Measurements from ENCODE around the gene SNAPC4. TPM values are rescaled to one million over a fixed set of nuclear protein-coding genes. Genes with fewer than 3 reads are reported as not detected.

The SNAPC4 gene
- total RNA-seq, 1 donor from 2014 or later: 13.5 TPM

GRCh38 chr9:136422876-136423275, 22.9 kb upstream of the SNAPC4 start:
- Mint-ChIP-seq H3K4me1 (ENCODE audit: unreplicated experiment) (no peaks in the 10 kb centered on the region), H3K27ac (ENCODE audit: unreplicated experiment) (no peak overlapping the region), H3K4me3 (ENCODE audit: unreplicated experiment) (peak overlapping the region; percentile 83), H3K36me3 (ENCODE audit: low read depth, unreplicated experiment) (peaks cover 19% of the 10 kb centered on the region), H3K27me3 (ENCODE audit: unreplicated experiment) (peaks cover 2% of the 10 kb centered on the region), H3K9me3 (ENCODE audit: unreplicated experiment) (no peaks in the 10 kb centered on the region)
- no peak for DNase-seq (ENCODE audit: low spot score)
- TF ChIP-seq, protein P1, sequence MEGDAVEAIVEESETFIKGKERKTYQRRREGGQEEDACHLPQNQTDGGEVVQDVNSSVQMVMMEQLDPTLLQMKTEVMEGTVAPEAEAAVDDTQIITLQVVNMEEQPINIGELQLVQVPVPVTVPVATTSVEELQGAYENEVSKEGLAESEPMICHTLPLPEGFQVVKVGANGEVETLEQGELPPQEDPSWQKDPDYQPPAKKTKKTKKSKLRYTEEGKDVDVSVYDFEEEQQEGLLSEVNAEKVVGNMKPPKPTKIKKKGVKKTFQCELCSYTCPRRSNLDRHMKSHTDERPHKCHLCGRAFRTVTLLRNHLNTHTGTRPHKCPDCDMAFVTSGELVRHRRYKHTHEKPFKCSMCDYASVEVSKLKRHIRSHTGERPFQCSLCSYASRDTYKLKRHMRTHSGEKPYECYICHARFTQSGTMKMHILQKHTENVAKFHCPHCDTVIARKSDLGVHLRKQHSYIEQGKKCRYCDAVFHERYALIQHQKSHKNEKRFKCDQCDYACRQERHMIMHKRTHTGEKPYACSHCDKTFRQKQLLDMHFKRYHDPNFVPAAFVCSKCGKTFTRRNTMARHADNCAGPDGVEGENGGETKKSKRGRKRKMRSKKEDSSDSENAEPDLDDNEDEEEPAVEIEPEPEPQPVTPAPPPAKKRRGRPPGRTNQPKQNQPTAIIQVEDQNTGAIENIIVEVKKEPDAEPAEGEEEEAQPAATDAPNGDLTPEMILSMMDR (IDR thresholded peaks at IDR 0.05; ENCODE audit: unreplicated experiment): no peak

DNA sequence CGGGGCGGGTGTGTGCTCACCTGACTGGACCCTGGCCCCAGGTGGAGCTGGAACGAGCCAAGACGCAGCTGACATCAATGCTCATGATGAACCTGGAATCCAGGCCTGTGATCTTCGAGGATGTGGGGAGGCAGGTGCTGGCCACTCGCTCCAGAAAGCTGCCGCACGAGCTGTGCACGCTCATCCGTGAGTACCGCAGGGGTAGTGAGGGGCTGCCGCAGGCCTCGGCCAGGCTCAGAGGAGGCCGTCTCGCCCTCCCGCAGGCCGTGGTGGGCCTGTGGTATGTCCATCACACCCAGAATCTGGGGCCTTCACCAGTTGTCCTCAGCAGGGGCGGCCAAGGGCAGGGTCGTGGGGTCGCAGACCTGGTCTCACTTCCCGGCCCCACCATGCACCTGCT, 21.8 kb upstream of the SNAPC4 start:
- no peak overlapping the region for H3K4me3 Mint-ChIP-seq (ENCODE audit: unreplicated experiment)
- no peak overlapping the region for H3K27ac Mint-ChIP-seq (ENCODE audit: unreplicated experiment)
- no peaks in the 10 kb centered on the region for H3K9me3 Mint-ChIP-seq (ENCODE audit: unreplicated experiment)
- TF ChIP-seq, protein P1 (IDR thresholded peaks at IDR 0.05; ENCODE audit: unreplicated experiment): no peak
- DNase-seq (ENCODE audit: low spot score): no peak
- peaks cover under 1% of the 10 kb centered on the region for H3K27me3 Mint-ChIP-seq (ENCODE audit: unreplicated experiment)
- no peaks in the 10 kb centered on the region for H3K4me1 Mint-ChIP-seq (ENCODE audit: unreplicated experiment)
- H3K36me3 Mint-ChIP-seq (ENCODE audit: low read depth, unreplicated experiment): peaks cover 22% of the 10 kb centered on the region

DNA sequence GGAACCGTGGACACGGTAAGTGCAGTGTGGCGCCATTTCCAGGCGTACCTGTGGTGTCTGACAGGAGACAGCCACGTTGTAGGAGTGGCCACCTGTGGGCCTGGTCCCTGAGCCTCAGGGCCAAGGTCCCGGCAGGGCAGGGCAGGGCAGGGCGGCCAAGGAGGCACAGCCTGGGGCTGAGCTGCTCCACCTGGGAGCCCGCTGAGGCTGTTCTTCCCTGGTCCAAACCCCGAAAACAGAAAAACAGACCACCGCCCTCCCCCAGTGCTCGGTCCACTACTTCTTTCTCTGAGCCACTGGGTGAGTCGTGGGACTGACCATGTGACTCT, 19.1 kb upstream of the SNAPC4 start:
- peaks cover 2% of the 10 kb centered on the region for H3K27me3 Mint-ChIP-seq (ENCODE audit: unreplicated experiment)
- H3K4me1 Mint-ChIP-seq (ENCODE audit: unreplicated experiment): no peaks in the 10 kb centered on the region
- DNase-seq (ENCODE audit: low spot score): no peak
- no peak overlapping the region for H3K27ac Mint-ChIP-seq (ENCODE audit: unreplicated experiment)
- no peaks in the 10 kb centered on the region for H3K9me3 Mint-ChIP-seq (ENCODE audit: unreplicated experiment)
- H3K4me3 Mint-ChIP-seq (ENCODE audit: unreplicated experiment): no peak overlapping the region
- H3K36me3 Mint-ChIP-seq (ENCODE audit: low read depth, unreplicated experiment): peaks cover 32% of the 10 kb centered on the region
- TF ChIP-seq, protein P1 (IDR thresholded peaks at IDR 0.05; ENCODE audit: unreplicated experiment): no peak

DNA sequence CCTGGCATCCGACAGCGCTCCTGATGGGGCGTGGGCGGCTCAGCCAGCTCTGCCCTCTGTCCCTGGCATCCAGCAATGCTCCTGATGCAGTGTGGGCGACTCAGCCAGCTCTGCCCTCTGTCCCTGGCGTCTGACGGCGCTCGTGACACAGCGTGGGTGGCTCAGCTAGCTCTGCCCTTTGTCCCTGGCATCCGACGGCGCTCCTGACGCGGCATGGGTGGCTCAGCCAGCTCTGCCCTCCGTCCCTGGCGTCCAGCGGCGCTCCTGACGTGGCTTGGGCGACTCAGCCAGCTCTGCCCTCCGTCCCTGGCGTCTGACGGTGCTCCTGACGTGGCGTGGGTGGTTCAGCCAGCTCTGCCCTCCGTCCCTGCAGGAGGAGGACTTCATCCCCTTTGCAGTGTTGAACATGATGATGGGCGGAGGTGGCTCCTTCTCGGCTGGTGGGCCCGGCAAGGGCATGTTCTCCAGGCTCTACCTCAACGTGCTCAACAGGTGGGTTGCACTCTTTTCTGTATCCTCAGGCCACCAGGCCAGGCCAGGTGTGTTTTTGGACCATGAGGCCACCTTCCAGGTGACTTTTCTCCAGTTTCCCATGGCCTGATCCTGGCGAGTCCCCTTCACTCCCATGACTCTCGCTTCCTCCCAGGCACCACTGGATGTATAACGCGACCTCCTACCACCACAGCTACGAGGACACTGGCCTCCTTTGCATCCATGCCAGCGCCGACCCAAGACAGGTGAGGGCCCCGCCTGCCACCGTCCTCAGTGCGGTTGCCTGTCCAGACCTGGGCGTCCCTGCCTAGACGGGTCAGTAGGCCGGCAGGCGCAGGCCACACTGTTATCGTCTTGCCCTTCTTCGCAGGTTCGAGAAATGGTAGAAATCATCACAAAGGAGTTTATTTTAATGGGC, 18.5 kb upstream of the SNAPC4 start:
- peaks cover 2% of the 10 kb centered on the region for H3K27me3 Mint-ChIP-seq (ENCODE audit: unreplicated experiment)
- no peak for DNase-seq (ENCODE audit: low spot score)
- peaks cover 37% of the 10 kb centered on the region for H3K36me3 Mint-ChIP-seq (ENCODE audit: low read depth, unreplicated experiment)
- H3K4me3 Mint-ChIP-seq (ENCODE audit: unreplicated experiment): peak overlapping the region; percentile 39
- TF ChIP-seq, protein P1 (IDR thresholded peaks at IDR 0.05; ENCODE audit: unreplicated experiment): no peak
- no peaks in the 10 kb centered on the region for H3K9me3 Mint-ChIP-seq (ENCODE audit: unreplicated experiment)
- no peak overlapping the region for H3K27ac Mint-ChIP-seq (ENCODE audit: unreplicated experiment)
- H3K4me1 Mint-ChIP-seq (ENCODE audit: unreplicated experiment): no peaks in the 10 kb centered on the region

DNA sequence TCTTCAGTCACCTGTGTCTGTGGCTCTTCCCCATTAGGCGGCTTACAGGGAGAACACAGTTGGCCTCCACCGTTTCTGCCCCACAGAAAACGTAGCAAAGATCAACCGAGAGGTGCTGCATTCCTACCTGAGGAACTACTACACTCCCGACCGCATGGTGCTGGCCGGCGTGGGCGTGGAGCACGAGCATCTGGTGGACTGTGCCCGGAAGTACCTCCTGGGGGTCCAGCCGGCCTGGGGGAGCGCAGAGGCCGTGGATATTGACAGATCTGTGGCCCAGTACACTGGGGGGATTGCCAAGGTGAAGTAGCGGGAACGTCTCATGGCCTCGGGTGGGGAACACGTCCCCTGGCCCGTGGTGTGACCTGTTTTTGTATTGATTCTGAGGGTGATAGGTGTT, 16.9 kb upstream of the SNAPC4 start:
- Mint-ChIP-seq H3K4me1 (ENCODE audit: unreplicated experiment) (peaks cover 3% of the 10 kb centered on the region), H3K27me3 (ENCODE audit: unreplicated experiment) (peaks cover 2% of the 10 kb centered on the region), H3K27ac (ENCODE audit: unreplicated experiment) (no peak overlapping the region), H3K36me3 (ENCODE audit: low read depth, unreplicated experiment) (peaks cover 39% of the 10 kb centered on the region), H3K9me3 (ENCODE audit: unreplicated experiment) (no peaks in the 10 kb centered on the region), H3K4me3 (ENCODE audit: unreplicated experiment) (no peak overlapping the region)
- TF ChIP-seq, protein P1 (IDR thresholded peaks at IDR 0.05; ENCODE audit: unreplicated experiment): no peak
- DNase-seq (ENCODE audit: low spot score): no peak

Data from endothelial cell (in vitro differentiated cells).